ENCODE data around the gene CNR2.

DNA sequence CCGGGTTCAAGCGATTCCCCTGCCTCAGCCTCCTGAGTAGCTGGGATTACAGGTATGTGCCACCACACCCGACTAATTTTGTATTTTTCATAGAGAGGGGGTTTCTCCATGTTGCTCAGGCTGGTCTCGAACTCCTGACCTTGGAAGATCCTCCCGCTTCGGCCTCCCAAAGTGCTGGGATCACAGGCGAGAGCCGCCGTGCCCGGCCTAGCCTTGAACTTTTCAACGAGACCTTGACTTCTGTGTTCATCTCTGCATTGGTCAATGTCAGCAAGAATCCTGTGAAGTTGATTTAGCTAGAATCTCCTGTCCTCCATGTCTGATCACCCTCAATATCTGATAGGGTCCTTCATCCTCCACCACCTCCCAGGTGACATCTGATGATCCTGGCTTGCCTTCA is 11.4 kb upstream of the CNR2 start:
- TF ChIP-seq, protein P1, sequence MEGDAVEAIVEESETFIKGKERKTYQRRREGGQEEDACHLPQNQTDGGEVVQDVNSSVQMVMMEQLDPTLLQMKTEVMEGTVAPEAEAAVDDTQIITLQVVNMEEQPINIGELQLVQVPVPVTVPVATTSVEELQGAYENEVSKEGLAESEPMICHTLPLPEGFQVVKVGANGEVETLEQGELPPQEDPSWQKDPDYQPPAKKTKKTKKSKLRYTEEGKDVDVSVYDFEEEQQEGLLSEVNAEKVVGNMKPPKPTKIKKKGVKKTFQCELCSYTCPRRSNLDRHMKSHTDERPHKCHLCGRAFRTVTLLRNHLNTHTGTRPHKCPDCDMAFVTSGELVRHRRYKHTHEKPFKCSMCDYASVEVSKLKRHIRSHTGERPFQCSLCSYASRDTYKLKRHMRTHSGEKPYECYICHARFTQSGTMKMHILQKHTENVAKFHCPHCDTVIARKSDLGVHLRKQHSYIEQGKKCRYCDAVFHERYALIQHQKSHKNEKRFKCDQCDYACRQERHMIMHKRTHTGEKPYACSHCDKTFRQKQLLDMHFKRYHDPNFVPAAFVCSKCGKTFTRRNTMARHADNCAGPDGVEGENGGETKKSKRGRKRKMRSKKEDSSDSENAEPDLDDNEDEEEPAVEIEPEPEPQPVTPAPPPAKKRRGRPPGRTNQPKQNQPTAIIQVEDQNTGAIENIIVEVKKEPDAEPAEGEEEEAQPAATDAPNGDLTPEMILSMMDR (IDR thresholded peaks at IDR 0.05), result no peak
- TF ChIP-seq, protein P2, sequence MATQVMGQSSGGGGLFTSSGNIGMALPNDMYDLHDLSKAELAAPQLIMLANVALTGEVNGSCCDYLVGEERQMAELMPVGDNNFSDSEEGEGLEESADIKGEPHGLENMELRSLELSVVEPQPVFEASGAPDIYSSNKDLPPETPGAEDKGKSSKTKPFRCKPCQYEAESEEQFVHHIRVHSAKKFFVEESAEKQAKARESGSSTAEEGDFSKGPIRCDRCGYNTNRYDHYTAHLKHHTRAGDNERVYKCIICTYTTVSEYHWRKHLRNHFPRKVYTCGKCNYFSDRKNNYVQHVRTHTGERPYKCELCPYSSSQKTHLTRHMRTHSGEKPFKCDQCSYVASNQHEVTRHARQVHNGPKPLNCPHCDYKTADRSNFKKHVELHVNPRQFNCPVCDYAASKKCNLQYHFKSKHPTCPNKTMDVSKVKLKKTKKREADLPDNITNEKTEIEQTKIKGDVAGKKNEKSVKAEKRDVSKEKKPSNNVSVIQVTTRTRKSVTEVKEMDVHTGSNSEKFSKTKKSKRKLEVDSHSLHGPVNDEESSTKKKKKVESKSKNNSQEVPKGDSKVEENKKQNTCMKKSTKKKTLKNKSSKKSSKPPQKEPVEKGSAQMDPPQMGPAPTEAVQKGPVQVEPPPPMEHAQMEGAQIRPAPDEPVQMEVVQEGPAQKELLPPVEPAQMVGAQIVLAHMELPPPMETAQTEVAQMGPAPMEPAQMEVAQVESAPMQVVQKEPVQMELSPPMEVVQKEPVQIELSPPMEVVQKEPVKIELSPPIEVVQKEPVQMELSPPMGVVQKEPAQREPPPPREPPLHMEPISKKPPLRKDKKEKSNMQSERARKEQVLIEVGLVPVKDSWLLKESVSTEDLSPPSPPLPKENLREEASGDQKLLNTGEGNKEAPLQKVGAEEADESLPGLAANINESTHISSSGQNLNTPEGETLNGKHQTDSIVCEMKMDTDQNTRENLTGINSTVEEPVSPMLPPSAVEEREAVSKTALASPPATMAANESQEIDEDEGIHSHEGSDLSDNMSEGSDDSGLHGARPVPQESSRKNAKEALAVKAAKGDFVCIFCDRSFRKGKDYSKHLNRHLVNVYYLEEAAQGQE (IDR thresholded peaks at IDR 0.05; ENCODE audit: low read depth, low read length), result no peak
- no peak for TF ChIP-seq RXRA (IDR thresholded peaks at IDR 0.05; ENCODE audit: borderline replicate concordance, low read depth)
- no peak for TF ChIP-seq SIN3A (IDR thresholded peaks at IDR 0.05; ENCODE audit: borderline replicate concordance, low read depth, low read length)
- no peak for TF ChIP-seq RCOR1 (IDR thresholded peaks at IDR 0.05; ENCODE audit: low read length)
- TF ChIP-seq CHD2 (IDR thresholded peaks at IDR 0.05; ENCODE audit: low read length, partially characterized antibody), result no peak
- TF ChIP-seq ELF1 (IDR thresholded peaks at IDR 0.05), result no peak
- TF ChIP-seq SMC3 (IDR thresholded peaks at IDR 0.05; ENCODE audit: low read depth, low read length), result no peak
- no peak for TF ChIP-seq POLR2AphosphoS5 (IDR thresholded peaks at IDR 0.05; ENCODE audit: low read depth, low read length)
- TF ChIP-seq, protein P3, sequence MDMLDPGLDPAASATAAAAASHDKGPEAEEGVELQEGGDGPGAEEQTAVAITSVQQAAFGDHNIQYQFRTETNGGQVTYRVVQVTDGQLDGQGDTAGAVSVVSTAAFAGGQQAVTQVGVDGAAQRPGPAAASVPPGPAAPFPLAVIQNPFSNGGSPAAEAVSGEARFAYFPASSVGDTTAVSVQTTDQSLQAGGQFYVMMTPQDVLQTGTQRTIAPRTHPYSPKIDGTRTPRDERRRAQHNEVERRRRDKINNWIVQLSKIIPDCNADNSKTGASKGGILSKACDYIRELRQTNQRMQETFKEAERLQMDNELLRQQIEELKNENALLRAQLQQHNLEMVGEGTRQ (IDR thresholded peaks at IDR 0.05; ENCODE audit: borderline replicate concordance, low read depth, low read length), result no peak
- no peak for TF ChIP-seq GABPA (IDR thresholded peaks at IDR 0.05; ENCODE audit: low read depth)
- no peak for TF ChIP-seq RAD21 (IDR thresholded peaks at IDR 0.05; ENCODE audit: low read length)
- no peak for TF ChIP-seq EP300 (IDR thresholded peaks at IDR 0.05; ENCODE audit: borderline replicate concordance in 1 of 2, low read depth in 1 of 2, low read length in 1 of 2)
- TF ChIP-seq GATA2 (CRISPR knock-in tag; IDR thresholded peaks at IDR 0.05), result no peak
